Activated T-cell treated with anti-CD3 and anti-CD28 coated beads, Interleukin-2, amount 50 U/mL, for 24 hours (primary cell): ENCODE measurements around the gene CORIN.

Experiments
- DNase-seq: peaks from one replicate; pipeline ENCODE4 v3.0.0-alpha.2; 2020
- H3K27ac Mint-ChIP-seq: 2 replicates; pipeline ENCODE4 v1.8.0; 2020; ENCODE audit warnings: mild to moderate bottlenecking, mixed read lengths
- H3K27me3 Mint-ChIP-seq: 2 replicates; pipeline ENCODE4 v1.8.0; 2020; ENCODE audit warnings: mixed read lengths
- H3K36me3 Mint-ChIP-seq: 2 replicates; pipeline ENCODE4 v1.8.0; 2020; ENCODE audit warnings: low read depth, mixed read lengths
- H3K4me1 Mint-ChIP-seq: 2 replicates; pipeline ENCODE4 v1.8.0; 2020; ENCODE audit warnings: low read depth, mixed read lengths
- H3K4me3 Mint-ChIP-seq: 2 replicates; pipeline ENCODE4 v1.8.0; 2020; ENCODE audit warnings: mild to moderate bottlenecking, moderate library complexity, mixed read lengths
- H3K9me3 Mint-ChIP-seq: 2 replicates; pipeline ENCODE4 v1.8.0; 2020; ENCODE audit warnings: mixed read lengths

The CORIN gene

GRCh38 chr4:47816748-47817147 lies 21.1 kb downstream of the CORIN start:
- Mint-ChIP-seq H3K4me1 (peaks cover 2% of the 10 kb centered on the region), H3K4me3 (no peak overlapping the region), H3K36me3 (no peaks in the 10 kb centered on the region), H3K27ac (no peak overlapping the region), H3K27me3 (peaks cover 27% of the 10 kb centered on the region), H3K9me3 (no peaks in the 10 kb centered on the region)
- DNase-seq: no peak

- Mint-ChIP-seq H3K27ac (no peak overlapping the region), H3K36me3 (no peaks in the 10 kb centered on the region), H3K27me3 (peaks cover 37% of the 10 kb centered on the region), H3K4me3 (no peak overlapping the region), H3K9me3 (no peaks in the 10 kb centered on the region), H3K4me1 (peaks cover 2% of the 10 kb centered on the region)
- DNase-seq: no peak
Observed at GRCh38 chr4:47814618-47815295, 23.1 kb downstream of the CORIN start.

- Mint-ChIP-seq H3K27ac (no peak overlapping the region), H3K36me3 (no peaks in the 10 kb centered on the region), H3K9me3 (no peaks in the 10 kb centered on the region), H3K27me3 (peaks cover 26% of the 10 kb centered on the region), H3K4me1 (no peaks in the 10 kb centered on the region), H3K4me3 (no peak overlapping the region)
- DNase-seq: no peak
Observed at GRCh38 chr4:47809654-47810203, 28.1 kb downstream of the CORIN start.

- no peaks in the 10 kb centered on the region for H3K27me3 Mint-ChIP-seq
Observed at GRCh38 chr4:47804598-47804997, 33.3 kb downstream of the CORIN start.

GRCh38 chr4:47801481-47802002 lies 36.3 kb downstream of the CORIN start:
- Mint-ChIP-seq H3K27me3 (no peaks in the 10 kb centered on the region), H3K4me3 (no peak overlapping the region), H3K9me3 (no peaks in the 10 kb centered on the region), H3K36me3 (no peaks in the 10 kb centered on the region), H3K27ac (no peak overlapping the region), H3K4me1 (no peaks in the 10 kb centered on the region)
- no peak for DNase-seq

More at GRCh38 chr4:47804598-47804997, 33.3 kb downstream of the CORIN start:
- Mint-ChIP-seq H3K9me3 (no peaks in the 10 kb centered on the region), H3K36me3 (no peaks in the 10 kb centered on the region), H3K4me1 (no peaks in the 10 kb centered on the region), H3K4me3 (no peak overlapping the region), H3K27ac (no peak overlapping the region)
- DNase-seq: no peak

GRCh38 chr4:47798165-47798564 lies 39.7 kb downstream of the CORIN start:
- no peaks in the 10 kb centered on the region for H3K36me3 Mint-ChIP-seq
- no peaks in the 10 kb centered on the region for H3K9me3 Mint-ChIP-seq
- H3K27ac Mint-ChIP-seq: no peak overlapping the region

GRCh38 chr4:47791965-47792364 lies 45.9 kb downstream of the CORIN start:
- H3K36me3 Mint-ChIP-seq: no peaks in the 10 kb centered on the region
- H3K4me1 Mint-ChIP-seq: no peaks in the 10 kb centered on the region
- H3K4me3 Mint-ChIP-seq: no peak overlapping the region
- no peak for DNase-seq
- no peaks in the 10 kb centered on the region for H3K9me3 Mint-ChIP-seq
- H3K27ac Mint-ChIP-seq: no peak overlapping the region
- H3K27me3 Mint-ChIP-seq: peaks cover 5% of the 10 kb centered on the region

More at GRCh38 chr4:47798165-47798564, 39.7 kb downstream of the CORIN start:
- no peak for DNase-seq
- Mint-ChIP-seq H3K27me3 (peaks cover 5% of the 10 kb centered on the region), H3K4me3 (no peak overlapping the region), H3K4me1 (no peaks in the 10 kb centered on the region)

- H3K4me3 Mint-ChIP-seq: no peak overlapping the region
- H3K9me3 Mint-ChIP-seq: no peaks in the 10 kb centered on the region
- DNase-seq: no peak
- H3K27me3 Mint-ChIP-seq: peaks cover 7% of the 10 kb centered on the region
- no peaks in the 10 kb centered on the region for H3K4me1 Mint-ChIP-seq
- no peak overlapping the region for H3K27ac Mint-ChIP-seq
- H3K36me3 Mint-ChIP-seq: no peaks in the 10 kb centered on the region
Observed at GRCh38 chr4:47790105-47790504, 47.8 kb downstream of the CORIN start.

GRCh38 chr4:47788126-47788525 lies 49.7 kb downstream of the CORIN start:
- DNase-seq: no peak
- H3K27me3 Mint-ChIP-seq: peaks cover 2% of the 10 kb centered on the region
- no peaks in the 10 kb centered on the region for H3K36me3 Mint-ChIP-seq
- H3K9me3 Mint-ChIP-seq: no peaks in the 10 kb centered on the region
- no peak overlapping the region for H3K27ac Mint-ChIP-seq
- H3K4me1 Mint-ChIP-seq: no peaks in the 10 kb centered on the region
- H3K4me3 Mint-ChIP-seq: no peak overlapping the region

GRCh38 chr4:47786958-47787370 lies 50.9 kb downstream of the CORIN start:
- Mint-ChIP-seq H3K4me3 (no peak overlapping the region), H3K36me3 (no peaks in the 10 kb centered on the region), H3K27me3 (peaks cover 5% of the 10 kb centered on the region), H3K4me1 (no peaks in the 10 kb centered on the region), H3K27ac (no peak overlapping the region), H3K9me3 (no peaks in the 10 kb centered on the region)
- no peak for DNase-seq

GRCh38 chr4:47785153-47785552 lies 52.7 kb downstream of the CORIN start:
- no peak for DNase-seq
- no peak overlapping the region for H3K27ac Mint-ChIP-seq
- no peaks in the 10 kb centered on the region for H3K4me1 Mint-ChIP-seq
- H3K36me3 Mint-ChIP-seq: no peaks in the 10 kb centered on the region
- peaks cover 9% of the 10 kb centered on the region for H3K27me3 Mint-ChIP-seq
- H3K4me3 Mint-ChIP-seq: no peak overlapping the region
- H3K9me3 Mint-ChIP-seq: no peaks in the 10 kb centered on the region

GRCh38 chr4:47784222-47784621 lies 53.6 kb downstream of the CORIN start:
- no peaks in the 10 kb centered on the region for H3K4me1 Mint-ChIP-seq
- DNase-seq: no peak
- no peak overlapping the region for H3K27ac Mint-ChIP-seq
- H3K27me3 Mint-ChIP-seq: peaks cover 13% of the 10 kb centered on the region
- H3K4me3 Mint-ChIP-seq: no peak overlapping the region
- no peaks in the 10 kb centered on the region for H3K36me3 Mint-ChIP-seq
- no peaks in the 10 kb centered on the region for H3K9me3 Mint-ChIP-seq

- no peak for DNase-seq
- H3K4me3 Mint-ChIP-seq: no peak overlapping the region
- H3K9me3 Mint-ChIP-seq: no peaks in the 10 kb centered on the region
Observed at GRCh38 chr4:47776353-47776752, 61.5 kb downstream of the CORIN start.

GRCh38 chr4:47774079-47774478 lies 63.8 kb downstream of the CORIN start:
- Mint-ChIP-seq H3K9me3 (no peaks in the 10 kb centered on the region), H3K4me1 (no peaks in the 10 kb centered on the region), H3K27me3 (peaks cover 12% of the 10 kb centered on the region), H3K36me3 (no peaks in the 10 kb centered on the region), H3K4me3 (no peak overlapping the region), H3K27ac (no peak overlapping the region)
- no peak for DNase-seq

More at GRCh38 chr4:47776353-47776752, 61.5 kb downstream of the CORIN start:
- H3K27me3 Mint-ChIP-seq: peaks cover 17% of the 10 kb centered on the region
- no peaks in the 10 kb centered on the region for H3K4me1 Mint-ChIP-seq
- H3K36me3 Mint-ChIP-seq: no peaks in the 10 kb centered on the region
- no peak overlapping the region for H3K27ac Mint-ChIP-seq

- Mint-ChIP-seq H3K4me3 (no peak overlapping the region), H3K9me3 (no peaks in the 10 kb centered on the region), H3K36me3 (no peaks in the 10 kb centered on the region), H3K27ac (no peak overlapping the region), H3K4me1 (no peaks in the 10 kb centered on the region), H3K27me3 (peaks cover 8% of the 10 kb centered on the region)
- no peak for DNase-seq
Observed at GRCh38 chr4:47771020-47771419, 66.8 kb downstream of the CORIN start.
